WTC11 (cell line): ENCODE measurements around the gene DDAH2. TPM values are rescaled to one million over a fixed set of nuclear protein-coding genes. Genes with fewer than 3 reads are reported as not detected.
A peak's percentile ranks its signal among the peaks of the same experiment; 100 is the strongest.

Source experiments
- ATAC-seq: fragments of 200-7000 bp; cut with Tn5 transposase; 2 replicates; pipeline ENCODE4 v1.10.0; 2021; ENCODE audit warnings: mild to moderate bottlenecking, moderate library complexity
- CTCF ChIA-PET: fragments of 300-600 bp; sonication (Branson Sonifier 250); formaldehyde crosslinking; loops from one replicate; lab custom pipeline; 2021; ENCODE audit warnings: antibody characterized with exemption; lab: Charles Lee
- POLR2A ChIA-PET: fragments of 350-600 bp; sonication (Branson Sonifier 250); formaldehyde crosslinking; loops from one replicate; lab custom pipeline; 2021; ENCODE audit warnings: antibody characterized with exemption; lab: Charles Lee
- DNase-seq: peaks from one replicate; pipeline ENCODE4 v3.0.0; 2021; ENCODE audit warnings: low spot score
- H3K27ac Mint-ChIP-seq: 2 replicates; pipeline ENCODE4 v1.8.0; 2021; ENCODE audit warnings: mixed read lengths
- H3K27me3 Mint-ChIP-seq: 2 replicates; pipeline ENCODE4 v1.8.0; 2021; ENCODE audit warnings: low read depth, mild to moderate bottlenecking, moderate library complexity, mixed read lengths
- H3K36me3 Mint-ChIP-seq: 2 replicates; pipeline ENCODE4 v1.8.0; 2021; ENCODE audit warnings: mixed read lengths
- H3K4me1 Mint-ChIP-seq: 2 replicates; pipeline ENCODE4 v1.8.0; 2022; ENCODE audit warnings: mixed read lengths
- H3K4me3 Mint-ChIP-seq: 2 replicates; pipeline ENCODE4 v1.8.0; 2021; ENCODE audit warnings: mild to moderate bottlenecking, moderate library complexity, mixed read lengths
- H3K9me3 Mint-ChIP-seq: 2 replicates; pipeline ENCODE4 v1.8.0; 2021; ENCODE audit warnings: mixed read lengths
- CREB1 ChIP-seq: sonication (generic); formaldehyde crosslinking; IDR thresholded peaks from 2 replicates; pipeline ENCODE4 v1.8.0; 2023; ENCODE audit warnings: mild to moderate bottlenecking, missing genetic modification reagents
- CREM ChIP-seq: sonication (generic); formaldehyde crosslinking; IDR thresholded peaks from 2 replicates; pipeline ENCODE4 v1.8.1; 2022; ENCODE audit warnings: mild to moderate bottlenecking, missing genetic modification reagents, moderate library complexity
- EMX1 ChIP-seq: fragments of 250-450 bp; sonication (Bioruptor Pico); IDR thresholded peaks from 2 replicates; pipeline ENCODE4 v1.8.0; 2021; ENCODE audit warnings: mild to moderate bottlenecking
- FOXK1 ChIP-seq: sonication (generic); formaldehyde crosslinking; IDR thresholded peaks from 2 replicates; pipeline ENCODE4 v1.8.0; 2022; ENCODE audit warnings: mild to moderate bottlenecking, moderate library complexity, missing genetic modification reagents
- GABPB1 ChIP-seq: sonication (generic); formaldehyde crosslinking; IDR thresholded peaks from 2 replicates; pipeline ENCODE4 v1.8.1; 2023; ENCODE audit warnings: mild to moderate bottlenecking, missing genetic modification reagents
- MYBL2 ChIP-seq: sonication (generic); formaldehyde crosslinking; IDR thresholded peaks from 2 replicates; pipeline ENCODE4 v1.8.1; 2023; ENCODE audit warnings: mild to moderate bottlenecking, moderate library complexity, missing genetic modification reagents
- NFATC4 ChIP-seq: fragments of 250-450 bp; sonication (Bioruptor Pico); IDR thresholded peaks from 2 replicates; pipeline ENCODE4 v1.9.0; 2021; ENCODE audit warnings: mild to moderate bottlenecking
- NFE2L1 ChIP-seq: sonication (generic); formaldehyde crosslinking; IDR thresholded peaks from 2 replicates; pipeline ENCODE4 v1.8.1; 2023; ENCODE audit warnings: missing genetic modification reagents
- NR3C1 ChIP-seq: sonication (generic); formaldehyde crosslinking; conservative IDR thresholded peaks from 2 replicates; pipeline ENCODE4 v1.8.1; 2023; ENCODE audit warnings: low read depth, mild to moderate bottlenecking, missing genetic modification reagents
- SP1 ChIP-seq: sonication (generic); formaldehyde crosslinking; conservative IDR thresholded peaks from 2 replicates; pipeline ENCODE4 v1.8.1; 2022; ENCODE audit warnings: missing genetic modification reagents
- ZNF317 ChIP-seq: sonication (generic); formaldehyde crosslinking; IDR thresholded peaks from 2 replicates; pipeline ENCODE4 v1.8.1; 2023; ENCODE audit warnings: low read depth, mild to moderate bottlenecking, moderate library complexity, missing genetic modification reagents, borderline replicate concordance
- ZNF396 ChIP-seq: fragments of 250-450 bp; sonication (Bioruptor Pico); IDR thresholded peaks from 2 replicates; pipeline ENCODE4 v1.8.0; 2021; ENCODE audit warnings: mild to moderate bottlenecking, moderate library complexity, borderline replicate concordance
- total RNA-seq: library from RNA; stranded (reverse); gene quantifications from 3 replicates; pipeline ENCODE4 v1.2.3, GENCODE V29; 2021
- TF ChIP-seq, protein P1 (sequence below): fragments of 200-600 bp; IDR thresholded peaks from 2 replicates; pipeline ENCODE4 v1.8.0; 2022; ENCODE audit warnings: antibody characterized with exemption
- TF ChIP-seq, protein P2 (sequence below): fragments of 250-450 bp; sonication (Bioruptor Pico); IDR thresholded peaks from 2 replicates; pipeline ENCODE4 v1.9.0; 2021; ENCODE audit warnings: mild to moderate bottlenecking, borderline replicate concordance
- TF ChIP-seq, protein P3 (sequence below): sonication (generic); formaldehyde crosslinking; IDR thresholded peaks from 2 replicates; pipeline ENCODE4 v1.8.0; 2022; ENCODE audit warnings: mild to moderate bottlenecking, missing genetic modification reagents

DDAH2 gene
- total RNA-seq, 1 experiment from 2014 or later: 67.3 TPM

DNA sequence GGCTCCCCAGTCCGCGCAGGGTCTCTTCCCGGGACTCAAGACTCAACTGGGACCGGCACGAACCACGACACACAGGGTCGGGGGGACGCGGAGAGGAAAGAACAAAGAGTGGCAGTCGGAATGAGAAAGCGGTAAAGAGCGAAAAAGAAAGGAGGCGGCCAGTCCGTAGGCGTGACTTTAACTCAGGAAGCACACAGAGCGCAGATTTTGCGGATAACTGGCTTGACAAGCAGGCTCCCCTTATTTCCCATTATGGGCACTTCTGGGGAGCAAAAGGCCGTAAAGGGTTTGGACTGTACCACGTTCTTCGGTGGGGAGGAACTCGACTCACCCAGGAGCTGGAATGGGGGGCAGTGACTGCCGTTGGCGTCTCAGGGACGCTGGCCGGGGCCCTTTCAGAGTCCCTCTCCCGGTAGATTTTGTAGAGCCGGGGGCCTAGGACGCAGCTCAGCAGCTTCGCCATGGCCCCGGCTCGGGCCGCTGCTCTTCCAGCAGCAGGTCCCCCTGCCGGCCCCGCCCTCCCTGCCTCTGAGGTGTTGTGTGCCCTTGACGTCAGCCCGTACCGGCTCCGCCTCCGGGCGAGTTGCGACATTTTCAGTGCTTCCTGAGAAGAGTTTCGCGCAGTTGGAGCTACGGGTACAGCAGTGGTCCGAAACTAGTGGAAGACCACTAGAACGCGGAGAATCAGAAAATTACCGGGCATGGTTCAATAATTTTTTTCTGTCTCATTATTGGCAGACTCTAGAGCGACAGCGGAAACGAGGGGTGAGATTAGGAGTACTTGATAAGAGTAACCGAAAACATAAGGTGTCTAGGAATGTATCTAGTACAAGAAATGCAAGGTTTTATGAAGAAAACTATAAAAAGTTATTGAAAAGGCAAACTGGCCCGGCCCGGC lies 26.0 kb downstream of the DDAH2 start, which contains the start of gene ABHD16A:
ABHD16A (minus strand) TSS at position 506 of the 898 bp plus-strand sequence; CDS start at position 463, 43 bp downstream.
- Mint-ChIP-seq H3K4me1 (peaks cover 12% of the 10 kb centered on the region), H3K4me3 (peak within 1 kb of the TSS; percentile 95), H3K9me3 (no peaks in the 10 kb centered on the region), H3K27ac (peak within 1 kb of the TSS; percentile 99), H3K27me3 (peaks cover 7% of the 10 kb centered on the region; the same call in 1 of the 2 replicates), H3K36me3 (no peaks in the 10 kb centered on the region; the same call in 1 of the 2 replicates)
- TF ChIP-seq, protein P1, sequence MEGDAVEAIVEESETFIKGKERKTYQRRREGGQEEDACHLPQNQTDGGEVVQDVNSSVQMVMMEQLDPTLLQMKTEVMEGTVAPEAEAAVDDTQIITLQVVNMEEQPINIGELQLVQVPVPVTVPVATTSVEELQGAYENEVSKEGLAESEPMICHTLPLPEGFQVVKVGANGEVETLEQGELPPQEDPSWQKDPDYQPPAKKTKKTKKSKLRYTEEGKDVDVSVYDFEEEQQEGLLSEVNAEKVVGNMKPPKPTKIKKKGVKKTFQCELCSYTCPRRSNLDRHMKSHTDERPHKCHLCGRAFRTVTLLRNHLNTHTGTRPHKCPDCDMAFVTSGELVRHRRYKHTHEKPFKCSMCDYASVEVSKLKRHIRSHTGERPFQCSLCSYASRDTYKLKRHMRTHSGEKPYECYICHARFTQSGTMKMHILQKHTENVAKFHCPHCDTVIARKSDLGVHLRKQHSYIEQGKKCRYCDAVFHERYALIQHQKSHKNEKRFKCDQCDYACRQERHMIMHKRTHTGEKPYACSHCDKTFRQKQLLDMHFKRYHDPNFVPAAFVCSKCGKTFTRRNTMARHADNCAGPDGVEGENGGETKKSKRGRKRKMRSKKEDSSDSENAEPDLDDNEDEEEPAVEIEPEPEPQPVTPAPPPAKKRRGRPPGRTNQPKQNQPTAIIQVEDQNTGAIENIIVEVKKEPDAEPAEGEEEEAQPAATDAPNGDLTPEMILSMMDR: no peak
- TF ChIP-seq ZNF317 (CRISPR knock-in tag) (no peak), SP1 (CRISPR knock-in tag) (peak; percentile 68), CREM (CRISPR knock-in tag) (0 out of 2 replicates have a peak, but pooled peaks have one; percentile 44), GABPB1 (CRISPR knock-in tag) (peak; percentile 85), FOXK1 (CRISPR knock-in tag) (0 out of 2 replicates have a peak, but pooled peaks have one; percentile 45)
- ChIA-PET POLR2A (interaction anchor here (1.0 to 1.3 kb wide), 5 partner anchors 14 to 124 kb away, joined by 3 to 5 read pairs (median 4); partner anchors contain the start of genes C6orf47, GPANK1 and HSPA1B), CTCF (interaction anchor here (0.6 to 2.2 kb wide), 19 partner anchors 9 to 249 kb away, joined by 3 to 15 read pairs (median 5); partner anchors contain the start of genes DDAH2, LY6G5C, MPIG6B and VARS1)
- DNase-seq: peak; percentile 98
- peak; percentile 95 for ATAC-seq

DNA sequence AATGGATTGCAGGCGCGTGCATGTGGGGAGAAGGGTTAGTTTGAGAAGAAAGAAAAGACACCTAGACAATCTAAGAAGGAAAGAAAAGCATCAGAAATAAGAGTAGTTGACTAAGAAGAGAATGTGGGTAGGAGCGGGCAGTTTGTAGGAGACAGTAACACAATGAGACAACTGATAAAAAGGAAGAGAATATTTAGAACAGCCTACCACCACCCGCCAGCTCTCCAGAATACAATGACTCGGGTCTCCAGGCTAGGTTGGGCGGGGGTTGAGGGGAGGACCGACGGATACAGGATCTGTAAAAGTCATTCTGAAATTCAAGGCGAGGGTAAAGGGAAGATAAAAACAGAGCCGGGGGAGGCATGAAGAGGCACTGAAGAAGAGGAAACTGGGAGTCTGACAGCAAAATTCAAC lies 26.7 kb downstream of the DDAH2 start:
- CTCF ChIA-PET: interaction anchor here (0.8 to 2.2 kb wide), 9 partner anchors 13 to 250 kb away, joined by 4 to 15 read pairs (median 7); partner anchors contain the start of genes DDAH2, LY6G5C and VARS1
- ATAC-seq: peak; percentile 14

DNA sequence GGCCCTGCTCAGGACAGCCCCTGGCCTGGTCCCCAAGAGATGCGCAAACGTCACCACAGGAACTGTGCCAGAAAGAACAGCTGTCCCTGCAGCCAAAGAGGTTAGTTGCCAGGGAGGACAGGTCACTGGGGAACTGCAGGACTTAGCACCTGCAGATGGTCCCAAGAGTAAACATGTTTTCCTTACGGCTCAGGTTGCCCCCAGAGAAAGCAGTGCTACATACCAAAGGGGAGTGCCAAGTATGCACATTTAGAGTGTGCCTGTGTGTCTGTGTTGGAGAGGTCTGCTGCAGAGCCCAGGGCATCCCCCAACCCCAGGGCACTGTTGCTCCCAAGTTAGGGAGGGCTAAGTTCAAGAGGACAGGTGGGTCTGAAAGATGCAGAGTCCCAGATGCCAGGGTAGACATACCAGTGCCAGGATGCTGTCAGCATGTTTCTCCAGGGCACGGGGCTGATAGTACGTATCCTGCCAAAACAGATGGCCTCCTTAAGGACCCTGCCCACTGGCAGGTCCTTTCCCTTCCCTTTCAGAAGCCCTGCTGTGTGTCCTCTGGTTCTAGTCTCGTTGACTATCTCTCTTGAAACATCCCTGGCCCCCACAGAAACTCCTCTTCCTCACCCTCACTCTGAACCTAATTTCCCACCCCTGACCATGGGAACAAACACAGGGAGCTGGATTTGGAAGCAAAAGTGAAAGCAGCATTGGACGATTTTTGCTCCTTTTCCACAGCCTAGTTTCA lies 27.3 kb downstream of the DDAH2 start:
- ATAC-seq: no peak
- Mint-ChIP-seq H3K27ac (peak overlapping the region; percentile 94), H3K36me3 (no peaks in the 10 kb centered on the region; the same call in 1 of the 2 replicates), H3K4me1 (peaks cover 12% of the 10 kb centered on the region), H3K27me3 (peaks cover 3% of the 10 kb centered on the region; the same call in 1 of the 2 replicates), H3K4me3 (peak overlapping the region; percentile 95), H3K9me3 (no peaks in the 10 kb centered on the region)
- DNase-seq: no peak
- ChIA-PET CTCF (interaction anchor here (1.8 to 2.2 kb wide), 3 partner anchors 12 to 250 kb away, joined by 5 to 15 read pairs (median 10); no protein-coding TSS in a partner anchor), POLR2A (no interaction called here)
- TF ChIP-seq NFE2L1 (CRISPR knock-in tag) (no peak), ZNF396 (CRISPR knock-in tag) (no peak), MYBL2 (CRISPR knock-in tag) (no peak), NFATC4 (CRISPR knock-in tag) (no peak), NR3C1 (CRISPR knock-in tag) (no peak), EMX1 (CRISPR knock-in tag) (no peak), CREM (CRISPR knock-in tag) (no peak)
- TF ChIP-seq, protein P2, sequence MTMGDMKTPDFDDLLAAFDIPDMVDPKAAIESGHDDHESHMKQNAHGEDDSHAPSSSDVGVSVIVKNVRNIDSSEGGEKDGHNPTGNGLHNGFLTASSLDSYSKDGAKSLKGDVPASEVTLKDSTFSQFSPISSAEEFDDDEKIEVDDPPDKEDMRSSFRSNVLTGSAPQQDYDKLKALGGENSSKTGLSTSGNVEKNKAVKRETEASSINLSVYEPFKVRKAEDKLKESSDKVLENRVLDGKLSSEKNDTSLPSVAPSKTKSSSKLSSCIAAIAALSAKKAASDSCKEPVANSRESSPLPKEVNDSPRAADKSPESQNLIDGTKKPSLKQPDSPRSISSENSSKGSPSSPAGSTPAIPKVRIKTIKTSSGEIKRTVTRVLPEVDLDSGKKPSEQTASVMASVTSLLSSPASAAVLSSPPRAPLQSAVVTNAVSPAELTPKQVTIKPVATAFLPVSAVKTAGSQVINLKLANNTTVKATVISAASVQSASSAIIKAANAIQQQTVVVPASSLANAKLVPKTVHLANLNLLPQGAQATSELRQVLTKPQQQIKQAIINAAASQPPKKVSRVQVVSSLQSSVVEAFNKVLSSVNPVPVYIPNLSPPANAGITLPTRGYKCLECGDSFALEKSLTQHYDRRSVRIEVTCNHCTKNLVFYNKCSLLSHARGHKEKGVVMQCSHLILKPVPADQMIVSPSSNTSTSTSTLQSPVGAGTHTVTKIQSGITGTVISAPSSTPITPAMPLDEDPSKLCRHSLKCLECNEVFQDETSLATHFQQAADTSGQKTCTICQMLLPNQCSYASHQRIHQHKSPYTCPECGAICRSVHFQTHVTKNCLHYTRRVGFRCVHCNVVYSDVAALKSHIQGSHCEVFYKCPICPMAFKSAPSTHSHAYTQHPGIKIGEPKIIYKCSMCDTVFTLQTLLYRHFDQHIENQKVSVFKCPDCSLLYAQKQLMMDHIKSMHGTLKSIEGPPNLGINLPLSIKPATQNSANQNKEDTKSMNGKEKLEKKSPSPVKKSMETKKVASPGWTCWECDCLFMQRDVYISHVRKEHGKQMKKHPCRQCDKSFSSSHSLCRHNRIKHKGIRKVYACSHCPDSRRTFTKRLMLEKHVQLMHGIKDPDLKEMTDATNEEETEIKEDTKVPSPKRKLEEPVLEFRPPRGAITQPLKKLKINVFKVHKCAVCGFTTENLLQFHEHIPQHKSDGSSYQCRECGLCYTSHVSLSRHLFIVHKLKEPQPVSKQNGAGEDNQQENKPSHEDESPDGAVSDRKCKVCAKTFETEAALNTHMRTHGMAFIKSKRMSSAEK (CRISPR knock-in tag): no peak

More for the DNA sequence above, 26.7 kb downstream of the DDAH2 start:
- H3K36me3 Mint-ChIP-seq: no peaks in the 10 kb centered on the region; the same call in 1 of the 2 replicates
- no peak for DNase-seq
- peaks cover 12% of the 10 kb centered on the region for H3K4me1 Mint-ChIP-seq
- POLR2A ChIA-PET: interaction anchor here (1.2 to 1.3 kb wide), 3 partner anchors 38 to 125 kb away, joined by 4 to 5 read pairs (median 4); partner anchors contain the start of genes GPANK1 and HSPA1B
- H3K27ac Mint-ChIP-seq: peak overlapping the region; percentile 94
- TF ChIP-seq, protein P3, sequence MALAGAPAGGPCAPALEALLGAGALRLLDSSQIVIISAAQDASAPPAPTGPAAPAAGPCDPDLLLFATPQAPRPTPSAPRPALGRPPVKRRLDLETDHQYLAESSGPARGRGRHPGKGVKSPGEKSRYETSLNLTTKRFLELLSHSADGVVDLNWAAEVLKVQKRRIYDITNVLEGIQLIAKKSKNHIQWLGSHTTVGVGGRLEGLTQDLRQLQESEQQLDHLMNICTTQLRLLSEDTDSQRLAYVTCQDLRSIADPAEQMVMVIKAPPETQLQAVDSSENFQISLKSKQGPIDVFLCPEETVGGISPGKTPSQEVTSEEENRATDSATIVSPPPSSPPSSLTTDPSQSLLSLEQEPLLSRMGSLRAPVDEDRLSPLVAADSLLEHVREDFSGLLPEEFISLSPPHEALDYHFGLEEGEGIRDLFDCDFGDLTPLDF (CRISPR knock-in tag): no peak
- TF ChIP-seq CREB1 (CRISPR knock-in tag): no peak
- peaks cover 7% of the 10 kb centered on the region; the same call in 1 of the 2 replicates for H3K27me3 Mint-ChIP-seq
- H3K4me3 Mint-ChIP-seq: peak overlapping the region; percentile 95
- H3K9me3 Mint-ChIP-seq: no peaks in the 10 kb centered on the region
